Activated gamma-delta T cell treated with Interleukin-2 at 50 U/mL for 16 hours (primary cell): ENCODE data around the gene MSTN.

Experiments used
- DNase-seq: peaks from one replicate; pipeline ENCODE4 v3.0.0-alpha.2; 2020

Gene MSTN

DNA sequence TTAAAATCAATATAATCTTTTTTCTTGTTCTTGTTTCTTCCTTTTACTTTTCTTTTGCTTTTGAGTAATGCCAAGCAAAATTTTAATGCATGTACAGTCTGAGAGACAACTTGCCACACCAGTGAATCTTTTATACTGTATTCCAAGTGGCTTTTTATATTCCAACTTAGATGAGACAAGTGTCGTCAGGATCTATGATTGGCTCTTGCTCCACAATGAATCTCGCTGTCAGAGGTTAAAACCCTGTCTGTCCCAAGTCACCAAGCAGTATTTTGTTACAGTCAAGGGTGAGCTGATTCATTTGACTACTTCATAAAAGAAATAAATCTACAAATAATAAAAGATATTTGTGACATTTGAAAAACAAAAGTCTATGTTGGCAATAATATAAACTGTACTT lies at the start of gene MSTN:
Gene MSTN, minus strand, starts transcription at position 129 of the 400 bp plus-strand sequence. CDS start 133 bp downstream, outside the sequence.
- DNase-seq: no peak

GRCh38 chr2:190111166-190111565 lies 48.6 kb upstream of the MSTN start:
- no peak for DNase-seq

GRCh38 chr2:190110699-190111098 lies 48.2 kb upstream of the MSTN start:
- no peak for DNase-seq

GRCh38 chr2:190110131-190110530 lies 47.6 kb upstream of the MSTN start:
- no peak for DNase-seq

DNA sequence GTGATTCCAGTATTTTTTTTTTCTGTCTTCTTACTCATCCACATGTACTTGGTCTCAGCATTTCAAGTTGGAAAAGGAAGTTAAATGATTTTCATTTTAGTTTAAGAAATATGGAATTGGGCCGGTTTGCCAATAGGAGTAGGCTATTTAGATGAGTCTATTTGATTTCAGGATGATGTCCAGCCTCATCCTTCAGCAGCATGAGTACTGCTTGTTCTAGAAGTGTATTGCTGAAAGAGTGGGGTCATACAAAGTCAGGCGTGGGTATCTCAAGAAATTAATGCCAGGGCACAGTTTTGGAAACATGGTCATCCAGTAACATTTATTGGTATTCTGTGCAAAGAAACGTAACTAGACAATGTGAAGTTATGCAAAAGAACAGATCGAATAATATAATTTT lies 44.9 kb upstream of the MSTN start:
- no peak for DNase-seq

GRCh38 chr2:190106783-190107182 lies 44.3 kb upstream of the MSTN start:
- no peak for DNase-seq

GRCh38 chr2:190105554-190105953 lies 43.0 kb upstream of the MSTN start:
- DNase-seq: no peak

DNA sequence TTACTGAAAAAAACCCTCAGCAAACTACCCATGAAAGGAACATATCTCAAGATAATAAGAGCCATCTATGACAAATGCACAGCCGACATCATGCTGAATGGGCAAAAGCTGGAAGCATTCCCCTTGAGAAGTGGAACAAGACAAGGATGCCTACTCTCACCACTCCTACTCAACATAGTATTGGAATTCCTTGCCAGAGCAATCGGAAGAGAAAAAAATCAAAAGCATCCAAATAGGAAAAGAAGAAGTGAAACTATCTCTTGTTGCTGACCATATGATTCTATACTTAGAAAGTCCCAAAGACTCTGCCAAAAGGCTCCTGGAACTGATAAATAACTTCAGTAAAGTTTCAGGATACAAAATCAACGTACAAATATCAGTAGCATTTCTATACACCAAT lies 40.6 kb upstream of the MSTN start:
- DNase-seq: no peak

GRCh38 chr2:190099890-190100697 lies 37.6 kb upstream of the MSTN start:
- DNase-seq: no peak

DNA sequence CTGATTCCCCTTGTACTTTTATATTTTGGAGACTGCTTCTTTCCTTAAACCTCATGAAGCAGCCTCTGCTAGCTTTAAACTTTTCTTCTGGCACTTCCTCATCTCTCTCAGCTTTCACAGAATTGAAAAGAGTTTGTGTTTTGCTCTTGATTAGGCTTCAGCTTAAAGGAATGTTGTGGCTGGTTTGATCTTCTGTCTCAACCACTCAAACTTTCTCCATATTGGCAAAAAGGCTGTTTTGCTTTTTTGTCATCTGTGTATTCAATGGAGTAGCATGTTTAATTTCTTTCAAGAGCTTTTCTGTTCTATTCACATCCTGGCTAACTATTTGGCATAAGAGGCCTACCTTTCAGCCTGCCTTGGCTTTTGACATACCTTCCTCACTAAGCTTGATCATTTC lies 36.3 kb upstream of the MSTN start:
- DNase-seq: no peak

- no peak for DNase-seq
Observed at GRCh38 chr2:190097115-190097514, 34.6 kb upstream of the MSTN start.

- no peak for DNase-seq
Observed at GRCh38 chr2:190094316-190094871, 31.9 kb upstream of the MSTN start.

DNA sequence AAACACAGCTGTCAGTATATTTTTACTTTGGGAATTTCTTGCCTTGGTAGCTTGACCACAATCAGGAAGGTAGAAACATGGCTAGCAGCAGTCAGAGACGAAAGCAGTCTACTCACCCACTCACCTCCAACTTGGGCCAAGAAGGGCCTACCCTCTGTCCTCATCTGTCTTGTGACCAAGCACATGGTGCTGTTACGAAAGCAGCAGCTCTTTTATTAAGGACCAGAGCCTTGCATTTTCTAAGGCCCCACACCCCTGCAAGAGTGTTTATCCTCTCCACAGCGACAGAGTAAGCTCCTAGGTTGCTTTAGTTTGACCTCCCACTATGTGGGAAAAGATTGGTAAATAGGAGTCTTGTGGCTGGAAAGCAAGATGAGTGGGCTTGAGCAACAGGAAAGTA lies 31.3 kb upstream of the MSTN start:
- no peak for DNase-seq

DNA sequence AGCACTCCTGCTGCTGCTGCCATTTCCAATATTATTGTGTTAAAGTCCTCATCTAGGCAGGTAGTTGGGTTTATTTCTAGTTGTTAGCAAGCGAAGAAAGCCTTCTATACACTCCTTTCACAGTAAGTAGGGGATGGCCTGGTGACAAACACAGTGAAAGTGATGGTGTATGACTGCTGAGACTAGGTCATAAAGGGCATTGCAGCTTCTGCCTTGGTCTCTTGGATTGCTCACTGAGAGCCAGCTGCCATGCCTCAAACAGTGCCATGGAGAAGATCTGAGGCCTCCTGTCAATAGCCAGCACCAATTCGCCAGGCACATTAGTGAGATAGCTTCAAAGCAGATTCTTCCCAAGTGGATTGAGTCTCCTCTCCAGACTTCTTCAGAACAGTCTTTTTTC lies 27.6 kb upstream of the MSTN start:
- DNase-seq: no peak

DNA sequence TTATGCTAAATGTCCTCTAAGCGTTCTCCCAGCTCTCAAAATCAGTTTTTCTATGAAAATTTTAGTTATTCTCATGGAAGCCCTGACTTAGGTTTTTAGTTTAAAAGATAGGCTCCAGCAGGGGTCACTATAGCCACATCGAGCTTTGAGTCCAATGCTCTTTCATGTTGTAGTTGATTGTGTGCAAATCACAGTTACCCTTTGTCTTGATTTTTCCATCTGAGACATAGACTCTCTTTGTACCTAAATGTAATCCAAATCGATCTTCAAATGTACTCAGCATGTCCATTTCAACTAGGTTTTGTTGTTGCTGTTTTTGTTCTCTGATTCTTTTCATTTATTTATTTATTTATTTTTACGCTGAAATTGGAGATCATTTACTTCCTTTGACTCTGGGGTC lies 26.4 kb upstream of the MSTN start:
- peak; percentile 29 for DNase-seq

DNA sequence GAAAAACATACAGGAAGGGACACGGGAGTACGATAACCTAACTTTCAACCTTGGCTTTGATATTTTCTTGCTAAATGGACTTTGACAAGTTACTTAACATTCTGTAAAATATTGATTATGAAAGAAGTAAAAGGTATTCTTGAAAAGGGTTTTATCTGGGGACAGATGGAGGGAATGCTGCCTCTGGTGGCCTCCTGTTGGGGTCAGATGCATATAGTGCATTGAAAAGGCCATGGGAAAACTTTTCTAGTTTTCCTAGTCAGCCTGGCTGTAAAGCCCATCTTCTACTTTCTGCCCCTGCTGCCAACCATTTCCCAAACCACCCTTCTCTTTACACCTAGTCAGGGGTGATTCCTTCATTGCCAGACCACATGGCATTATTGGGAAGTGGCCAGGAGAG lies 22.2 kb upstream of the MSTN start:
- no peak for DNase-seq

- DNase-seq: no peak
Observed at GRCh38 chr2:190082118-190082517, 19.6 kb upstream of the MSTN start.

GRCh38 chr2:190080527-190081049 lies 18.1 kb upstream of the MSTN start:
- DNase-seq: no peak

GRCh38 chr2:190079160-190079559 lies 16.6 kb upstream of the MSTN start:
- DNase-seq: no peak

DNA sequence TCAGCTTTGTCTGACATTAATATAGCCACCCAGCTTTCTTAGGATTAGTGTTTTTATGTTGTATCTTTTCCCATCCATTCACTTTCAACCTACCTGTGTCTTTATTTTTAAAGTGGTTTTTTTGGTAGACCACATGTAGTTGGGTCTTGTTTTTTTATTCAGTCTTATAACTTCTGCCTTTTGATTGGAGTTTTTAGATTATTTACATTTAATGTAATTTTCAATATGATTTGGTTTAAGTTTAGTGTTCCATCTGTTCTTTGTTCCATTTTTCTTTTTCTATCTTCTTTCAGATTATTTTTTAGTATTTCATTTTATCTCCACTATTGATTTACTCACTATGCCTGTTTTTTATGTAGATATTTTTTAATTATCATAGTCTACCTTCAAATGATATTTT lies 13.1 kb upstream of the MSTN start:
- no peak for DNase-seq

DNA sequence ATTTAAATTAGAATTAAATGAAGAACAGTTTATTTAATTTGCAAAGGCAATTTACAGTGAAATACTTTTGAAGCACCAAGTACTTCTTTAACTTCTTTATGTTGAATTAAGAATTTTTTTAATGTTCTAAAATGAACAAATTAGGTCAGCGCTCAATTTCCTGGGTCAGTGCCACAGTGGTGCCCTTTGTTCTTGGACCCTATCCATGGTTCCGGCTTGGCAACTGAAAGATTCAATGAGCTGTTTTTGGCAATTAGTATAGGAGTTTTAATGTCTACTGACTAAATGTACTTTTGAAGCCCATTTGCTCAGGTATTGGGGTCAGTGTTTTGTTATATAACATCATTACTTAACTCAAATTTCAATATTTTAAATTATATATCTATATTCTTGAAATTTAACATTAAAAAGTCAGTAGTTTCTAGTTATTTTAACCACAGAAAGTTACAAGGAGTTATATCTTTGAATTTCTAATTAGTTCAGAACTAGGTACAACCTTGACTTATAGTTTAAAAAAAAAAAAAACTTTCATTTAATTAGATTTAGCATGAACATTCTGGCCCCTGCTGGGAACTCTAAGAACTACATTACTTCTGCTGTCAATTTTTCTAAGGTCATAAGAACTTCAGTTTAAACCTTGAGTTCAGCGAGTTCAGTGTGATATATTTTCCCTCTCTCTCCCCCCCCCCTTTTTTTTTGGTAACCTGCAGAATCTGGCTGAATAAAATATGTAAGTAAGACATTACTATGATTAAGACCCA lies 7.6 kb upstream of the MSTN start:
- DNase-seq: peak; percentile 10

GRCh38 chr2:190068764-190069163 lies 6.2 kb upstream of the MSTN start:
- no peak for DNase-seq

GRCh38 chr2:190065839-190066238 lies 3.3 kb upstream of the MSTN start:
- no peak for DNase-seq

DNA sequence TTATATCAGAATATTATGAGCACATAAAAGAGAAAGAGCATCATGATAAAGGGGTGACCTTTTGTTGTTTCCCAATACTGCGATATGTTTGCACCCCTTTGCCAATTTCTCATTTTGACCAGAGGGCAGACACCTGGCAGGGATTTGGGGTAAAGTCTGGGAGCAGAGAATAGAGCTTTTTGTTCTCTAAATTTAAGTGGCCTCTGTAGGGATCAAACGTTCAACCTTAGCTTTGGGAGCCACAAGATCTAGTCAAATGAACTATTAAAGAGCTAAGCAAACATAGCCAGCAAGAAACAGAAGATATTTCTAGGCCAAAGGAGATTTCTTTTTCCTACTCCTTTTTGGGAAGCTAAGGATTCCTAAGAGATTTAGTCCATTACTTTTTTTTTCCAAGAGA lies 1.1 kb upstream of the MSTN start:
- DNase-seq: no peak
